A549 (cell line): ENCODE data around the gene ARHGEF3. TPM values are rescaled to one million over a fixed set of nuclear protein-coding genes. Genes with fewer than 3 reads are reported as not detected.

Experiments
- ATAC-seq, 2 experiments: fragments of 200-7000 bp in 1 of 2; fragments of >200 bp in 1 of 2; cut with Nextera tagmentation in 1 of 2; cut with Tn5 transposase in 1 of 2; 3 replicates each; pipeline versions ENCODE4 v1.8.0 to v1.9.1; 2018 to 2020; ENCODE audit warnings: mild to moderate bottlenecking in 1 of 2, moderate library complexity in 1 of 2
- CTCF ChIA-PET: fragments of 300-600 bp; sonication (Branson Sonifier 250); formaldehyde crosslinking; extraction: SDS; loops from one replicate; lab custom pipeline; 2021; ENCODE audit warnings: antibody characterized with exemption, inconsistent platforms; lab: Yijun Ruan, JAX
- POLR2A ChIA-PET: fragments of 350-600 bp; formaldehyde crosslinking; extraction: SDS; loops from one replicate; lab custom pipeline; 2021; ENCODE audit warnings: antibody characterized with exemption, inconsistent platforms; lab: Yijun Ruan, JAX
- DNase-seq, 2 experiments: peaks; one replicate each; pipeline versions ENCODE4 v3.0.0 to v3.0.0-alpha.2; 2011 to 2016; ENCODE audit warnings: low read depth in 1 of 2, low spot score in 1 of 2
- FAIRE-seq: peaks from 2 replicates; lab custom pipeline; 2011; peaks lifted over from hg19 to GRCh38; lab: Jason Lieb, UNC
- H3K27ac ChIP-seq, 2 experiments: fragments of >200 bp; sonication (Bioruptor Twin); formaldehyde crosslinking; 3 replicates each; pipeline ENCODE4 v1.5.1; 2016 to 2017
- H3K4me1 ChIP-seq: fragments of >200 bp; sonication (Bioruptor Twin); formaldehyde crosslinking; 3 replicates; pipeline ENCODE4 v1.6.1; 2016
- H3K4me2 ChIP-seq: fragments of >200 bp; sonication (Bioruptor Twin); formaldehyde crosslinking; 3 replicates; pipeline ENCODE4 v1.6.1; 2016
- H3K4me3 ChIP-seq: fragments of >200 bp; sonication (Bioruptor Twin); formaldehyde crosslinking; 3 replicates; pipeline ENCODE4 v1.5.1; 2016
- H3K9me3 ChIP-seq: fragments of >200 bp; sonication (Bioruptor Twin); formaldehyde crosslinking; 3 replicates; pipeline ENCODE4 v1.6.1; 2016
- ATOH8 ChIP-seq: fragments of 250-450 bp; sonication (Bioruptor Pico); IDR thresholded peaks from 2 replicates; pipeline ENCODE4 v1.5.0; 2020; ENCODE audit warnings: low read depth, mild to moderate bottlenecking, moderate library complexity
- BCL3 ChIP-seq: fragments of >200 bp; sonication (Bioruptor Twin); formaldehyde crosslinking; IDR thresholded peaks from 3 replicates; pipeline ENCODE4 v1.6.1; 2016
- BHLHE40 ChIP-seq: IDR thresholded peaks from 2 replicates; pipeline ENCODE4 v1.6.1; 2012; ENCODE audit warnings: low read depth, low read length, inconsistent platforms
- CBX2 ChIP-seq: fragments of 200-600 bp; sonication (generic); IDR thresholded peaks from 2 replicates; pipeline ENCODE4 v1.6.1; 2016; ENCODE audit warnings: low read depth, mild to moderate bottlenecking, borderline replicate concordance
- CBX8 ChIP-seq: fragments of 200-600 bp; sonication (generic); IDR thresholded peaks from 2 replicates; pipeline ENCODE4 v1.6.1; 2016
- CEBPB ChIP-seq, 2 experiments: fragments of >200 bp in 1 of 2; sonication (Bioruptor Twin) in 1 of 2; formaldehyde crosslinking in 1 of 2; IDR thresholded peaks; 2 replicates each; pipeline ENCODE4 v1.6.1; 2012 to 2016
- CHD2 ChIP-seq: fragments of 150-350 bp; IDR thresholded peaks from 2 replicates; pipeline ENCODE4 v1.6.1; 2014; ENCODE audit warnings: low read length; ENCODE audit not compliant: partially characterized antibody
- E2F6 ChIP-seq: IDR thresholded peaks from 2 replicates; pipeline ENCODE4 v1.6.1; 2012; ENCODE audit warnings: low read depth, borderline replicate concordance
- EHF ChIP-seq: fragments of 250-450 bp; sonication (Bioruptor Pico); IDR thresholded peaks from 2 replicates; pipeline ENCODE4 v1.5.0; 2020; ENCODE audit warnings: mild to moderate bottlenecking
- ELK1 ChIP-seq: fragments of 150-350 bp; IDR thresholded peaks from 2 replicates; pipeline ENCODE4 v1.6.1; 2014; ENCODE audit warnings: low read depth, mild to moderate bottlenecking, low read length
- EP300 ChIP-seq, 2 experiments: fragments of >200 bp; sonication (Bioruptor Twin); formaldehyde crosslinking; IDR thresholded peaks; 2 replicates in 1 of 2; 3 replicates in 1 of 2; pipeline ENCODE4 v1.6.1; 2016 to 2017
- FOSB ChIP-seq: fragments of 250-450 bp; sonication (Bioruptor Pico); IDR thresholded peaks from 2 replicates; pipeline ENCODE4 v1.5.0; 2020; ENCODE audit warnings: mild to moderate bottlenecking, moderate library complexity
- FOSL2 ChIP-seq, 2 experiments: fragments of 450-650 bp in 1 of 2; fragments of >200 bp in 1 of 2; sonication (Bioruptor Twin) in 1 of 2; formaldehyde crosslinking; IDR thresholded peaks; 2 replicates each; pipeline versions ENCODE4 v1.5.0 to v1.6.1; 2016 to 2020; ENCODE audit warnings: mild to moderate bottlenecking in 1 of 2, moderate library complexity in 1 of 2
- FOXS1 ChIP-seq: fragments of 250-450 bp; sonication (Bioruptor Pico); IDR thresholded peaks from 2 replicates; pipeline ENCODE4 v1.5.0; 2020; ENCODE audit warnings: mild to moderate bottlenecking, moderate library complexity
- GATA3 ChIP-seq: IDR thresholded peaks from 2 replicates; pipeline ENCODE4 v1.6.1; 2012; ENCODE audit warnings: borderline replicate concordance
- HDAC2 ChIP-seq: fragments of 200-600 bp; sonication (generic); IDR thresholded peaks from 2 replicates; pipeline ENCODE4 v1.6.1; 2016
- HEYL ChIP-seq: fragments of 250-450 bp; sonication (Bioruptor Pico); IDR thresholded peaks from 2 replicates; pipeline ENCODE4 v1.8.0; 2021; ENCODE audit warnings: mild to moderate bottlenecking, moderate library complexity
- HOXB5 ChIP-seq: fragments of 250-450 bp; sonication (Bioruptor Pico); IDR thresholded peaks from 2 replicates; pipeline ENCODE4 v1.5.0; 2020; ENCODE audit warnings: mild to moderate bottlenecking, moderate library complexity
- JUNB ChIP-seq: fragments of >200 bp; sonication (Bioruptor Twin); formaldehyde crosslinking; IDR thresholded peaks from 2 replicates; pipeline ENCODE4 v1.6.1; 2016
- MAFK ChIP-seq: fragments of 450-650 bp; IDR thresholded peaks from 2 replicates; pipeline ENCODE4 v1.6.1; 2014; ENCODE audit not compliant: partially characterized antibody
- MYC ChIP-seq: IDR thresholded peaks from 2 replicates; pipeline ENCODE4 v1.6.1; 2012; ENCODE audit warnings: mild to moderate bottlenecking, inconsistent platforms, low read length, improper control_type of control experiment, borderline replicate concordance
- NPAS2 ChIP-seq: fragments of 250-450 bp; sonication (Bioruptor Pico); IDR thresholded peaks from 2 replicates; pipeline ENCODE4 v1.8.0; 2022; ENCODE audit warnings: mild to moderate bottlenecking, moderate library complexity, borderline replicate concordance
- NR3C1 ChIP-seq: fragments of >200 bp; sonication (Bioruptor Twin); formaldehyde crosslinking; IDR thresholded peaks from 3 replicates; pipeline ENCODE4 v1.6.1; 2017
- RCOR1 ChIP-seq: fragments of 150-350 bp; IDR thresholded peaks from 2 replicates; pipeline ENCODE4 v1.6.1; 2014; ENCODE audit warnings: antibody characterized with exemption, low read length, low read depth
- RFX5 ChIP-seq: fragments of 450-650 bp; IDR thresholded peaks from 2 replicates; pipeline ENCODE4 v1.7.1; 2014; ENCODE audit warnings: antibody characterized with exemption, mild to moderate bottlenecking, moderate library complexity
- RNF2 ChIP-seq: fragments of 200-600 bp; sonication (generic); IDR thresholded peaks from 2 replicates; pipeline ENCODE4 v1.6.1; 2016; ENCODE audit warnings: low read depth, mild to moderate bottlenecking, antibody characterized with exemption, moderate library complexity, borderline replicate concordance
- SREBF2 ChIP-seq: fragments of 450-650 bp; IDR thresholded peaks from 2 replicates; pipeline ENCODE4 v1.6.1; 2014; ENCODE audit warnings: mild to moderate bottlenecking, moderate library complexity
- TP53 ChIP-seq: fragments of 250-450 bp; sonication (Bioruptor Pico); IDR thresholded peaks from 2 replicates; pipeline ENCODE4 v1.5.0; 2021; ENCODE audit warnings: mild to moderate bottlenecking, moderate library complexity
- ZFP36 ChIP-seq: fragments of 450-650 bp; IDR thresholded peaks from 2 replicates; pipeline ENCODE4 v1.6.1; 2014; ENCODE audit warnings: borderline replicate concordance; ENCODE audit not compliant: partially characterized antibody
- ZNF302 ChIP-seq: fragments of 250-450 bp; sonication (Bioruptor Pico); IDR thresholded peaks from 2 replicates; pipeline ENCODE4 v1.9.0; 2021; ENCODE audit warnings: inconsistent platforms, mild to moderate bottlenecking, moderate library complexity
- WGBS: methylation state at CpG from one replicate; pipeline ENCODE4 v1.1.6; 2017; ENCODE audit errors: missing lambda C conversion rate; 5-methylcytosine and 5-hydroxymethylcytosine counted together
- polyA plus RNA-seq, 4 experiments: library from polyadenylated mRNA; depleted of rRNA in 3 of 4; stranded (reverse); fragments of >200 nt; fragmentation: RNase III in 1 of 4; extraction: RNeasy Plus Mini Kit Qiagen cat#74134 plus additional on column Dnase treatment in 1 of 4; gene quantifications; 2 replicates in 3 of 4; 3 replicates in 1 of 4; pipeline ENCODE4 v1.2.3, GENCODE V29; 2011 to 2017

Gene ARHGEF3
- polyA plus RNA-seq, 2 of the 4 experiments (the other 2 are of a cell fraction) = 7.3 to 10.6 TPM

GRCh38 chr3:56818156-56818985 lies 16.6 kb upstream of the ARHGEF3 start:
- FAIRE-seq (no peak), ATAC-seq (no peak), DNase-seq (no peak)
- CTCF ChIA-PET = interaction anchor here (1.3 to 1.9 kb wide), 7 partner anchors 10 to 170 kb away, joined by 3 to 7 read pairs (median 4); partner anchors contain the start of gene ARHGEF3
- 54% methylated on average over 6 of the region's 6 CpGs for WGBS
- no peak overlapping the region for H3K4me3 ChIP-seq
- TF ChIP-seq FOSB (CRISPR knock-in tag) = no peak
- TF ChIP-seq RCOR1 = no peak
- no peak for TF ChIP-seq FOSL2 (IDR thresholded peaks at IDR 0.05)
- no peak for TF ChIP-seq FOSL2 (CRISPR knock-in tag; IDR thresholded peaks at IDR 0.05)
- TF ChIP-seq MAFK = no peak
- no peak for TF ChIP-seq RFX5
- no peak for TF ChIP-seq TP53 (CRISPR knock-in tag)
- no peak for TF ChIP-seq ZNF302 (CRISPR knock-in tag)
- TF ChIP-seq CBX2 = no peak
- TF ChIP-seq E2F6 = no peak
- TF ChIP-seq HOXB5 (CRISPR knock-in tag) = no peak
- TF ChIP-seq CEBPB (IDR thresholded peaks at IDR 0.05) = no peak
- TF ChIP-seq CHD2 = no peak
- peak overlapping the region; percentile 44; the same call in 1 of the 3 replicates for H3K4me2 ChIP-seq
- peaks cover 15% of the 10 kb centered on the region for H3K4me1 ChIP-seq
- POLR2A ChIA-PET = interaction anchor here (0.6 kb wide), 1 partner anchor 17 kb away, joined by 5 read pairs; the partner anchor contains the start of gene ARHGEF3
- H3K9me3 ChIP-seq = no peaks in the 10 kb centered on the region
- H3K27ac ChIP-seq = no peak overlapping the region

GRCh38 chr3:56817646-56818045 lies 15.9 kb upstream of the ARHGEF3 start:
- POLR2A ChIA-PET = no interaction called here
- H3K9me3 ChIP-seq = no peaks in the 10 kb centered on the region
- DNase-seq (no peak), ATAC-seq (no peak), FAIRE-seq (no peak)
- no peak overlapping the region for H3K27ac ChIP-seq
- peaks cover 17% of the 10 kb centered on the region for H3K4me1 ChIP-seq
- WGBS = 71% methylated on average over 1 of the region's 4 CpGs
- no peak overlapping the region for H3K4me3 ChIP-seq
- TF ChIP-seq CHD2 (no peak), EHF (CRISPR knock-in tag) (no peak), BHLHE40 (no peak), GATA3 (no peak), RFX5 (no peak), JUNB (no peak), FOXS1 (no peak), CBX8 (no peak), E2F6 (no peak), EP300 (IDR thresholded peaks at IDR 0.05) (no peak), HDAC2 (no peak), RCOR1 (no peak), MYC (no peak), SREBF2 (no peak)
- CTCF ChIA-PET = interaction anchor here (1.3 to 1.9 kb wide), 5 partner anchors 10 to 115 kb away, joined by 3 to 7 read pairs (median 6); partner anchors contain the start of gene ARHGEF3
- no peak overlapping the region for H3K4me2 ChIP-seq

- FAIRE-seq = no peak
- POLR2A ChIA-PET = no interaction called here
- CTCF ChIA-PET = interaction anchor here (1.7 to 1.8 kb wide), 2 partner anchors 9 to 173 kb away, joined by 4 to 5 read pairs; no protein-coding TSS in a partner anchor
- TF ChIP-seq ZFP36 = no peak
- no peak for TF ChIP-seq NR3C1
- TF ChIP-seq NPAS2 = no peak
- no peak for TF ChIP-seq ATOH8 (CRISPR knock-in tag)
- TF ChIP-seq RNF2 = no peak
- no peak for TF ChIP-seq ELK1
- no peak for TF ChIP-seq ZNF302 (CRISPR knock-in tag)
- no peak for TF ChIP-seq CHD2
- TF ChIP-seq CEBPB (IDR thresholded peaks at IDR 0.05) = no peak
- TF ChIP-seq EP300 (IDR thresholded peaks at IDR 0.05) = no peak
- no peak for TF ChIP-seq HEYL (CRISPR knock-in tag)
- TF ChIP-seq BCL3 = no peak
- no peak for TF ChIP-seq GATA3
Measured at GRCh38 chr3:56816061-56816460, 14.3 kb upstream of the ARHGEF3 start.

More at GRCh38 chr3:56816061-56816460, 14.3 kb upstream of the ARHGEF3 start:
- H3K27ac ChIP-seq = no peak overlapping the region
- H3K4me1 ChIP-seq = peaks cover 17% of the 10 kb centered on the region
- ATAC-seq = no peak
- no peak overlapping the region for H3K4me3 ChIP-seq
- H3K9me3 ChIP-seq = no peaks in the 10 kb centered on the region
- H3K4me2 ChIP-seq = no peak overlapping the region
- no peak for DNase-seq
